ENCODE measurements around the gene C6orf136.
"Not testable (repeated sequence)": the region's sequence is repeated elsewhere in the genome, so short reads cannot be mapped to it uniquely, and the experiment has no call there.

C6orf136 gene

GRCh38 chr6:30646450-30647241 lies at the start of gene C6orf136:
Gene C6orf136 (plus strand): TSS chr6:30647133. CDS start chr6:30647232, 99 bp downstream.
- DNase-seq: peak; percentile 86
- in situ Hi-C loops (cut with MboI; ENCODE audit: low pct_unique_long_range_greater_than_20kb, low sequenced_read_pairs): no loop called here

- in situ Hi-C loops (cut with MboI; ENCODE audit: low pct_unique_long_range_greater_than_20kb, low sequenced_read_pairs): not testable (repeated sequence)
These were observed 49.4 kb upstream of the C6orf136 start for GRCh38 chr6:30597315-30598144.

GRCh38 chr6:30598912-30599624 lies 47.9 kb upstream of the C6orf136 start:
- in situ Hi-C loops (cut with MboI; ENCODE audit: low pct_unique_long_range_greater_than_20kb, low sequenced_read_pairs): no loop called here
- DNase-seq: no peak

More at GRCh38 chr6:30597315-30598144, 49.4 kb upstream of the C6orf136 start:
- DNase-seq: peak; percentile 85

GRCh38 chr6:30599625-30600324 lies 47.2 kb upstream of the C6orf136 start:
- no peak for DNase-seq
- in situ Hi-C loops (cut with MboI; ENCODE audit: low pct_unique_long_range_greater_than_20kb, low sequenced_read_pairs): no loop called here

GRCh38 chr6:30600451-30600961 lies 46.4 kb upstream of the C6orf136 start:
- no peak for DNase-seq
- in situ Hi-C loops (cut with MboI; ENCODE audit: low pct_unique_long_range_greater_than_20kb, low sequenced_read_pairs): no loop called here

GRCh38 chr6:30601436-30601814 lies 45.5 kb upstream of the C6orf136 start:
- DNase-seq: no peak
- in situ Hi-C loops (cut with MboI; ENCODE audit: low pct_unique_long_range_greater_than_20kb, low sequenced_read_pairs): no loop called here

GRCh38 chr6:30601815-30602641 lies 44.9 kb upstream of the C6orf136 start:
- DNase-seq: no peak
- in situ Hi-C loops (cut with MboI; ENCODE audit: low pct_unique_long_range_greater_than_20kb, low sequenced_read_pairs): no loop called here

- in situ Hi-C loops (cut with MboI; ENCODE audit: low pct_unique_long_range_greater_than_20kb, low sequenced_read_pairs): no loop called here
These were observed 43.0 kb upstream of the C6orf136 start for GRCh38 chr6:30603961-30604360.

GRCh38 chr6:30610065-30610464 lies 36.9 kb upstream of the C6orf136 start:
- no peak for DNase-seq
- in situ Hi-C loops (cut with MboI; ENCODE audit: low pct_unique_long_range_greater_than_20kb, low sequenced_read_pairs): no loop called here

More at GRCh38 chr6:30603961-30604360, 43.0 kb upstream of the C6orf136 start:
- no peak for DNase-seq

GRCh38 chr6:30611150-30611855 lies 35.6 kb upstream of the C6orf136 start:
- in situ Hi-C loops (cut with MboI; ENCODE audit: low pct_unique_long_range_greater_than_20kb, low sequenced_read_pairs): no loop called here
- DNase-seq: no peak

GRCh38 chr6:30611856-30612194 lies 35.1 kb upstream of the C6orf136 start:
- no peak for DNase-seq
- in situ Hi-C loops (cut with MboI; ENCODE audit: low pct_unique_long_range_greater_than_20kb, low sequenced_read_pairs): no loop called here

- DNase-seq: peak; percentile 35
- in situ Hi-C loops (cut with MboI; ENCODE audit: low pct_unique_long_range_greater_than_20kb, low sequenced_read_pairs): no loop called here
These were observed 34.7 kb upstream of the C6orf136 start for GRCh38 chr6:30612213-30612612.

- in situ Hi-C loops (cut with MboI; ENCODE audit: low pct_unique_long_range_greater_than_20kb, low sequenced_read_pairs): no loop called here
These were observed 34.2 kb upstream of the C6orf136 start for GRCh38 chr6:30612687-30613248.

GRCh38 chr6:30613251-30614043 lies 33.5 kb upstream of the C6orf136 start:
- in situ Hi-C loops (cut with MboI; ENCODE audit: low pct_unique_long_range_greater_than_20kb, low sequenced_read_pairs): no loop called here
- no peak for DNase-seq

More at GRCh38 chr6:30612687-30613248, 34.2 kb upstream of the C6orf136 start:
- no peak for DNase-seq

GRCh38 chr6:30614044-30614842 lies 32.7 kb upstream of the C6orf136 start:
- no peak for DNase-seq
- in situ Hi-C loops (cut with MboI; ENCODE audit: low pct_unique_long_range_greater_than_20kb, low sequenced_read_pairs): no loop called here

- in situ Hi-C loops (cut with MboI; ENCODE audit: low pct_unique_long_range_greater_than_20kb, low sequenced_read_pairs): no loop called here
- DNase-seq: peak; percentile 99
These were observed 32.1 kb upstream of the C6orf136 start for GRCh38 chr6:30614843-30615218.

All from KBM-7 (cell line).